Neural cell (in vitro differentiated cells): ENCODE measurements around the gene TRAPPC2.

Experiments
- EP300 ChIP-seq: fragments of 450-650 bp; conservative IDR thresholded peaks from 2 replicates; pipeline ENCODE4 v1.6.1; 2014; ENCODE audit warnings: antibody characterized with exemption, mild to moderate bottlenecking, moderate library complexity; ENCODE audit not compliant: poor library complexity, severe bottlenecking
- MXI1 ChIP-seq: fragments of 450-650 bp; conservative IDR thresholded peaks from 2 replicates; pipeline ENCODE4 v1.6.1; 2014; ENCODE audit warnings: antibody characterized with exemption, mild to moderate bottlenecking; ENCODE audit not compliant: poor library complexity, severe bottlenecking
- POLR2AphosphoS5 ChIP-seq: IDR thresholded peaks from 2 replicates; pipeline ENCODE4 v1.6.1; 2012
- REST ChIP-seq: IDR thresholded peaks from 2 replicates; pipeline ENCODE4 v1.6.1; 2012; ENCODE audit warnings: borderline replicate concordance
- SMC3 ChIP-seq: fragments of 450-650 bp; conservative IDR thresholded peaks from 2 replicates; pipeline ENCODE4 v1.6.1; 2014; ENCODE audit warnings: antibody characterized with exemption, mild to moderate bottlenecking, moderate library complexity; ENCODE audit not compliant: poor library complexity
- TF ChIP-seq, protein P1 (sequence below): fragments of 450-650 bp; IDR thresholded peaks from 2 replicates; pipeline ENCODE4 v1.5.1; 2014; ENCODE audit warnings: antibody characterized with exemption, mild to moderate bottlenecking, moderate library complexity; ENCODE audit not compliant: poor library complexity, severe bottlenecking

- TF ChIP-seq, protein P1, sequence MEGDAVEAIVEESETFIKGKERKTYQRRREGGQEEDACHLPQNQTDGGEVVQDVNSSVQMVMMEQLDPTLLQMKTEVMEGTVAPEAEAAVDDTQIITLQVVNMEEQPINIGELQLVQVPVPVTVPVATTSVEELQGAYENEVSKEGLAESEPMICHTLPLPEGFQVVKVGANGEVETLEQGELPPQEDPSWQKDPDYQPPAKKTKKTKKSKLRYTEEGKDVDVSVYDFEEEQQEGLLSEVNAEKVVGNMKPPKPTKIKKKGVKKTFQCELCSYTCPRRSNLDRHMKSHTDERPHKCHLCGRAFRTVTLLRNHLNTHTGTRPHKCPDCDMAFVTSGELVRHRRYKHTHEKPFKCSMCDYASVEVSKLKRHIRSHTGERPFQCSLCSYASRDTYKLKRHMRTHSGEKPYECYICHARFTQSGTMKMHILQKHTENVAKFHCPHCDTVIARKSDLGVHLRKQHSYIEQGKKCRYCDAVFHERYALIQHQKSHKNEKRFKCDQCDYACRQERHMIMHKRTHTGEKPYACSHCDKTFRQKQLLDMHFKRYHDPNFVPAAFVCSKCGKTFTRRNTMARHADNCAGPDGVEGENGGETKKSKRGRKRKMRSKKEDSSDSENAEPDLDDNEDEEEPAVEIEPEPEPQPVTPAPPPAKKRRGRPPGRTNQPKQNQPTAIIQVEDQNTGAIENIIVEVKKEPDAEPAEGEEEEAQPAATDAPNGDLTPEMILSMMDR, result no peak
- TF ChIP-seq MXI1 (no peak), SMC3 (no peak), POLR2AphosphoS5 (no peak), EP300 (no peak), REST (no peak)
Observed at GRCh38 chrX:13700380-13700779, 34.0 kb downstream of the TRAPPC2 start.
